Stimulated activated memory B cell treated with anti-CD40 and anti-IgM and Interleukin-4, amounts not matched to agents 10 μg/mL and 1 μg/mL and 100 μg/mL, for 72 hours (primary cell): Measurements from ENCODE around the gene ABAT.
A peak's percentile ranks its signal among the peaks of the same experiment; 100 is the strongest.

Experiments
- ATAC-seq: fragments of 150-1000 bp; cut with Tn5 transposase; 2 replicates; pipeline ENCODE4 v1.10.0; 2021
- H3K27ac Mint-ChIP-seq: one replicate; pipeline ENCODE4 v1.8.0; 2022; ENCODE audit warnings: mild to moderate bottlenecking, mixed read lengths
- H3K27me3 Mint-ChIP-seq: one replicate; pipeline ENCODE4 v1.8.0; 2022; ENCODE audit warnings: mixed read lengths
- H3K36me3 Mint-ChIP-seq: one replicate; pipeline ENCODE4 v1.8.0; 2022; ENCODE audit warnings: mixed read lengths
- H3K4me1 Mint-ChIP-seq: one replicate; pipeline ENCODE4 v1.8.0; 2022; ENCODE audit warnings: mixed read lengths
- H3K4me3 Mint-ChIP-seq: one replicate; pipeline ENCODE4 v1.8.0; 2022; ENCODE audit warnings: mild to moderate bottlenecking, moderate library complexity, mixed read lengths
- H3K9me3 Mint-ChIP-seq: one replicate; pipeline ENCODE4 v1.8.0; 2022; ENCODE audit warnings: mixed read lengths

Gene ABAT

GRCh38 chr16:8667492-8667891 is 6.9 kb upstream of the ABAT start:
- Mint-ChIP-seq H3K36me3 (peaks cover 19% of the 10 kb centered on the region), H3K4me1 (no peaks in the 10 kb centered on the region), H3K27me3 (no peaks in the 10 kb centered on the region), H3K27ac (no peak overlapping the region), H3K4me3 (no peak overlapping the region), H3K9me3 (no peaks in the 10 kb centered on the region)
- no peak for ATAC-seq

GRCh38 chr16:8668113-8668512 is 6.3 kb upstream of the ABAT start:
- H3K27me3 Mint-ChIP-seq = no peaks in the 10 kb centered on the region

DNA sequence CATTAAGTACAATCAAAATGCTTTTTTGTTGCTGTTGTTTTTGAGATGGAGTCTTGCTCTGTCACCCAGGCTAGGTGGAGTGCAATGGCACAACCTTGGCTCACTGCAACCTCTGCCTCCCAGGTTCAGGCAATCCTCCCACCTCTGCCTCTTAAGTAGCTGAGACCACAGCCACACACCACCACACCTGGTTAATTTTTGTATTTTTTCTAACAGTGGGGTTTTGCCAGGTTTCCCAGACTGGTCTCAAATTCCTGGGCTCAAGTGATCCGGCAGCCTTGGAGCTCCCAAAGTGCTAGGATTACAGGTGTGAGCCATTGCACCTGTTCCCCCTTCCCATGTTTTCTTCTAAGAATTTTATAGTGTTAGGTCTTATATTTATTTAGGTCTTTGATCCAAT is 4.9 kb upstream of the ABAT start:
- Mint-ChIP-seq H3K27me3 (no peaks in the 10 kb centered on the region), H3K9me3 (no peaks in the 10 kb centered on the region), H3K36me3 (peaks cover 19% of the 10 kb centered on the region), H3K4me3 (no peak overlapping the region), H3K4me1 (peaks cover 7% of the 10 kb centered on the region), H3K27ac (no peak overlapping the region)
- ATAC-seq = no peak

More at GRCh38 chr16:8668113-8668512, 6.3 kb upstream of the ABAT start:
- Mint-ChIP-seq H3K27ac (no peak overlapping the region), H3K36me3 (peaks cover 19% of the 10 kb centered on the region), H3K4me1 (no peaks in the 10 kb centered on the region), H3K4me3 (no peak overlapping the region), H3K9me3 (no peaks in the 10 kb centered on the region)
- no peak for ATAC-seq

DNA sequence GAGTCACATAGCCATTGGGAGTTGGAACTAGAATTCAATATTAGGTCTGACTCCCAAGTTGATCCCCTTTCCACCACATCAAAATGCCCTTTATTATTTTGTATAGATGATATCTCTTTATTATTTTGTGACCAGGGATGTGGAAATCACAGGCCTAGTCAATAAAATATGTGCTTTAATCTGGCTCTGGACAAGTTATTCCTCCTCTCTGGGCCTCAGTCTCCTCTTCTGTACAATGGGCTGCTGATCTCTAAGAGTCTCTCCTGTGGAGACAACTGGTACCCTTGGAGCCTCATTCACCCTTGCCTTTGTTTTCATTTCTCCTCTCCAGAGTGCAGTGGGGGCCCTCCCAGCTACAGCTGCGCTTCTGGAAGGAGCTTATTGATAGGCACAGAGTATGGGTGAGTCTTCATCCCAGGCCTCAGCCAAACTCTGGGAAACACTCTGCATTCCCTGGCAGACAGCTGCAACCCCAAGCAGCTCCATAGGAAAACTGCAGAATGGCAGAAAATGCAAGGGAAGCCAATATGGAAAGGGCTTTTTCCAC is 4.3 kb upstream of the ABAT start:
- H3K36me3 Mint-ChIP-seq = peaks cover 19% of the 10 kb centered on the region
- no peaks in the 10 kb centered on the region for H3K9me3 Mint-ChIP-seq
- H3K27ac Mint-ChIP-seq = no peak overlapping the region
- ATAC-seq = no peak
- H3K27me3 Mint-ChIP-seq = no peaks in the 10 kb centered on the region
- H3K4me1 Mint-ChIP-seq = peaks cover 11% of the 10 kb centered on the region
- no peak overlapping the region for H3K4me3 Mint-ChIP-seq

DNA sequence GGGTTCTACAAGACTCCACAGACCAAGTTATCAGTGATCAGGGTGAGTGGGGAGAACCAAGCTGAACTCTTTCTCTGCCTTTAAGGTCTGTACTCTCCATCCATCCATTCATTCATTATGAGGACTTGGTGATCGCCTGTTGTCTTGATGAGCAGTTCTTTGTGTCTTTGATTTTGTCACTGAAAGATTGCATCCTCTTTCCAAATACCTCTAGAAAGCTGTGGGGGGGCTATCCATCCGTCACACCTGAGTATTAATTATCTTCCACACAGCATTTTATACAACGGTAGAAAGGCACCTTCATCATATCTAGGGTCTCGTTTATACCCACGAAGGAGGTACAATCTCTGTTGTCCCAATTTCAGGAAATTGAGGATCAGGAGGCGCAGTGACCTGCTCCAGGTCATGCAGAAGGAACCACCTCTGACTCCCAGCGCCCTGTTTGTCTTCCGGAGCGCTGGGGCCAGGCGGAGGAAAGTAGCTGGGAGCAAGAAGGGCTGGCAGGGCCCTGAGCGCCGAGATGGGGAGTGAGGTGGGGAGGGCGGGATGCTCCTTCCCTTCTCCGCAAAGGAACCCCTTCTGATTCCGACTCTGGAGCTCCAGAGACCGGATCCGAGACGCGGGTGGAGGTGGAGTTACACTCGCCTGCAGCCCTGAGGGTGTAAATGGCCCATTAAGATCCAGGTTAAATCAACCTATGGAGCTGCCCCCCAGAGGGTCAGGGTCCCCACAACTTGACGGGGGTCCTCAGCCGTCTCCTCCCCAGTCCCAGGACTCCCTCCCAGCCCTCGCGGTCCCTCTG is 605 bp upstream of the ABAT start:
- H3K4me3 Mint-ChIP-seq = peak overlapping the region; percentile 95
- no peaks in the 10 kb centered on the region for H3K27me3 Mint-ChIP-seq
- peaks cover 29% of the 10 kb centered on the region for H3K4me1 Mint-ChIP-seq
- no peaks in the 10 kb centered on the region for H3K9me3 Mint-ChIP-seq
- peaks cover 9% of the 10 kb centered on the region for H3K36me3 Mint-ChIP-seq
- H3K27ac Mint-ChIP-seq = peak overlapping the region; percentile 85
- ATAC-seq = no peak

DNA sequence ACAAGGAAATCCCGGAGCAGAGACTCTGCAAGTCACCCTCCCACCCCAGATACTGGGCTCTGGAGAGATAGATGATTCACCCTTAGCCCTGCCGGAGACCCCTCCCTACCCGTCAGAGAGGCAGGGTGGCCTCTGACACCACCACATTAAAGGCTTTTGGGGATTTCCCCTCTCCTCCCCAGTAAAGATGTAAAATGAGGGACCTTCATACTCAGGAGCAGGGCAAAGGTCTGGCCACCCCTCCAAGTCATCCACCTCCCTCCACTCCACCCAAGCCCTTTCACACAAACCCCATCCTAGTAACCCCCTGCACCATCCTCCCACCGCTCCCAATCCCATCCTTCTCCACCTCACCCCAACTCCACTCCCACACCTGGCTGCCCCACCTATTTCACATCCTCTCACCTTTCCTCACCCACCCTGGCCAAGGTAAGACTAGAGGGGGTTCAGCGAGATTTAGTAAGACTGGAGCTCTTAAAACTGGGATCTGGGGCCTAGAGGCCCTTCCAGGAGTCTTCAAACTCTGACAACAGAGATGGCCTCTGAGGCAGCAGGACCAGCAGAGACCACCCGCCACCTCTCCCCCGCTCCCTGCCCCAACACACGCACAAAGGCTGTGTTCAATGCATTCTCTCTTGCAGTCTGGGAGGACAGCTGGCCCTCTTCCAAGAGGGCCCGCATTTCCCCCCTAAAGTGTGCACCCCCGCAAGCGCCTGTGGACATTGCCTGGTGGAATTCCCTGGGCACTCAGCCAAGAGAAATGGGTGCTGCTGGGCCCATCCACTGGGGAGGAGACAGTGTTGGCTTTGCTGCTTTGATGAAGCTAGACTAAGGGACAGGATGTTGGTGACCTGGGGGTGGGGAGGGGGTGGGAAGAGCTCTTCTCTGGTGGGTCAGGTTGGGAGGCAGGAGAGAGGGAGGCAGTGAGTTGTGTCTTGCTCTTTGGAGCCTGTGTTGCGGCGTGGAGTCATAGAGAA is 1.1 kb downstream of the ABAT start:
- Mint-ChIP-seq H3K36me3 (peaks cover 23% of the 10 kb centered on the region), H3K27ac (peak overlapping the region; percentile 85), H3K4me1 (peaks cover 39% of the 10 kb centered on the region), H3K9me3 (peaks cover 6% of the 10 kb centered on the region), H3K27me3 (no peaks in the 10 kb centered on the region), H3K4me3 (peak overlapping the region; percentile 95)
- peak; percentile 1 for ATAC-seq

DNA sequence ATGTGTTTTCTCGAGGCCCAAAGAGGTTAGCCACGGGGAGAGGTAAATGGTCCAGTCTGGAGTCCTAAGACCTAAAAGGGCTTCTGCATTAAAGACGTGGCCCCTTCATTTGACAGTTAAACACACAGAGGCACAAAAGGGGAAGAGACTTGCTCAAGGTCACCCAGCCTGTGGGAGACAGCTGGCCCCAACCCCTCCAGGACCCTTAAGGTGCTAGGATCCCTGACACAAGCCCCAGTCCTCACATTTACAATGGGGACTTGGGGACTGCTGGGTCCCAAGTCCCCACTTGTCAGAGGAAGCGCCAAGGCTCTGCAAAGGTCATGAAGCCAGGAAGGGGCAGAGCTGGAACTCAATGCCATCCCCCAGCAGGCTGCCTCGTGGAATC is 1.7 kb downstream of the ABAT start:
- Mint-ChIP-seq H3K4me3 (peak overlapping the region; percentile 95), H3K36me3 (peaks cover 23% of the 10 kb centered on the region), H3K9me3 (peaks cover 6% of the 10 kb centered on the region), H3K4me1 (peaks cover 41% of the 10 kb centered on the region), H3K27me3 (no peaks in the 10 kb centered on the region), H3K27ac (peak overlapping the region; percentile 85)
- ATAC-seq = no peak

- H3K27ac Mint-ChIP-seq = peak overlapping the region; percentile 85
- H3K4me3 Mint-ChIP-seq = no peak overlapping the region
- ATAC-seq = no peak
Observed at GRCh38 chr16:8676737-8677375, 2.4 kb downstream of the ABAT start.

DNA sequence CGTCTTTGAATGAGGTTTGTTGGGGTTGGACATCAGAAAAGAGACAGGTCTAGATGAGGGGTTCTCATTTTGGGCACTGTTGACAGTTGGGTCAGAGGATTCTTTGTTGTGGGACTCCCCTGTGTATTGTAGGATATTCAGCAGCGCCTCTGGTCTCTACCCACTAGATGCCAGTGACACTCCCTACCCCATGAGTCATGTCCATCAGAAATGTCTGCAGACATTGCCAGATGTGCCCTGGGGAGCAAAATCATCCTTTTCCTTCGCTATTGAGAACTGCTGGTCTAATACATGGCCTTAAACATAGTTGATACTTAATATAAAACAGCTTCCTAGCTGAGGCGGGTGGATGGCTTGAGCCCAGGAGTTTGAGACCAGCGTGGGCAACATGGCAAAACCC is 3.1 kb downstream of the ABAT start:
- no peak for ATAC-seq
- Mint-ChIP-seq H3K36me3 (peaks cover 23% of the 10 kb centered on the region), H3K4me1 (peaks cover 41% of the 10 kb centered on the region), H3K4me3 (no peak overlapping the region), H3K9me3 (peaks cover 6% of the 10 kb centered on the region), H3K27ac (no peak overlapping the region), H3K27me3 (no peaks in the 10 kb centered on the region)

More at GRCh38 chr16:8676737-8677375, 2.4 kb downstream of the ABAT start:
- Mint-ChIP-seq H3K4me1 (peaks cover 41% of the 10 kb centered on the region), H3K27me3 (no peaks in the 10 kb centered on the region), H3K9me3 (peaks cover 6% of the 10 kb centered on the region), H3K36me3 (peaks cover 23% of the 10 kb centered on the region)

DNA sequence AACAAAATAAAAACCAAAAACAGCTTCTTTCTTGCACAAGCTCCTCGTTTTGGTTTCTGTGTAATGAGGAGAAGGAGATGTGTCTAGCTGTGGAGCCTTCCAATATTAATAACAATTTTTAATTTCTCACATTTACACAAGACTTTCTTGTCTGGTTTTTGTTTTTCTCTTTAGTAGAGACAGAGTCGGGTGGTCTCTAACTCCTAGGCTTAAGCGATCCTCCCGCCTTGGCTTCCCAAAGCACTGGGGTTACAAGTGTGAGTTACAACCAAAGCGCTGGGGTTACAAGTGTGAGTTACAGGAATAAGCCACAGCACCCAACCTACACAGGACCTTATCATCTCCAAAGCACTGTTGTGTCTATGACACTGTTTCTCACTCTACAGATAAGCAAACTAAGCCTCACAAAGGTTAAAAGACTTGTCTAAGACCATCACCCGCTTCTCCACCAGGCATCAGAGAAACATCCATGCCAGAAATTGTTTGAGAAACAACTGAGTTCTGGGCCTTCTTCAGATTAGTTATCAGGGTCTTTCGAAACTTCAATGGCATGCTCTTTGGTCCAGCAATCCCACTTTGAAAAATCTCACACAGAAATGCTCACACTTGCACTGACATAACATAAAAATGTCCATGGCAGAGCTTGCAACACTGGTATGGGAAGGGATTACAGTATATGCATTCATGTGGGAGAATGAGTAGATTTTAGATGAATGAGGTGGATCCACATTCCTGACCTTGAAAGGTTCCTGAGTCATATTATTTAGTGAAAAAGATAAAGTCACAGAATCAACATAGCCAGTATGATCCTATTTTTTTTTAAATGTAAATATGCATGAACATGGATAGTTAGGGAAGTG is 3.9 kb downstream of the ABAT start:
- H3K4me1 Mint-ChIP-seq = peaks cover 41% of the 10 kb centered on the region
- no peak overlapping the region for H3K4me3 Mint-ChIP-seq
- H3K27me3 Mint-ChIP-seq = no peaks in the 10 kb centered on the region
- H3K9me3 Mint-ChIP-seq = peaks cover 6% of the 10 kb centered on the region
- no peak for ATAC-seq
- no peak overlapping the region for H3K27ac Mint-ChIP-seq
- peaks cover 25% of the 10 kb centered on the region for H3K36me3 Mint-ChIP-seq

- H3K4me3 Mint-ChIP-seq = no peak overlapping the region
- peaks cover 33% of the 10 kb centered on the region for H3K36me3 Mint-ChIP-seq
- H3K9me3 Mint-ChIP-seq = peaks cover 6% of the 10 kb centered on the region
- H3K4me1 Mint-ChIP-seq = peaks cover 34% of the 10 kb centered on the region
- no peak overlapping the region for H3K27ac Mint-ChIP-seq
- H3K27me3 Mint-ChIP-seq = no peaks in the 10 kb centered on the region
- ATAC-seq = no peak
Observed at GRCh38 chr16:8679151-8679550, 4.7 kb downstream of the ABAT start.

DNA sequence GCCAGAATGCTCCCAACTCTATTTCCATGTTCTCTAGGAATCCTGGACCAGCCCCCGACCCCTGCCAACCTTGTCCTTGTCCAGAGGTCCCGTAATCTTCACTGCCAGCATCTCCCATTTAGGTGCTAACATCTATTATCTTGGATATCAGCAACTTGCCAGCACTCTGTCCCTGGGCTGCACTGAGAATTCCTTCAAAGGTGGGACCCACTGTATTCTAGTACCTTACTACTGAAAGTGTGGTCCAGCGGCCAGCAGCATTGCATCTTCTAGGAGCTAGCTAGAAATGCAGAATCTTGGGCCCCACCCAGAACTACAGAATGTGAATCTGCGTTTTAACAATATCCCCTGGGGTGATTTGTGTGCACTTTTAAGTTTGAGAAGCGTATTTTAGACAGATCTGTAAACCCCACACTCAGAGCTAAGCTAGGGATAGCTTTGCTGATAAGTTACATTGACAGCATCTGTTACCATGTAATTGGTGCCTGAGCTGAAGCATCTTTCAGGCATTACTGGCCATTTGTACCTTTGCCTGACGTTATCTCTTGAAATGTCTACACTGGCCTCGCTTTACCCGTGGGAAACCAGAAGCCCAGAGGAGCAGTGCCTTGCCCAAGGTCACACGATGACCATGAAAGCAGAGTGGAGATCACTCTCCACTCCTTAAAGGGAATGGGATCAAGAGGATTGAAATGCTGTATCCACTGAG is 8.3 kb downstream of the ABAT start:
- peaks cover 45% of the 10 kb centered on the region for H3K36me3 Mint-ChIP-seq
- H3K27me3 Mint-ChIP-seq = no peaks in the 10 kb centered on the region
- no peak for ATAC-seq
- H3K4me3 Mint-ChIP-seq = no peak overlapping the region
- H3K27ac Mint-ChIP-seq = no peak overlapping the region
- H3K4me1 Mint-ChIP-seq = peaks cover 23% of the 10 kb centered on the region
- peaks cover 6% of the 10 kb centered on the region for H3K9me3 Mint-ChIP-seq

DNA sequence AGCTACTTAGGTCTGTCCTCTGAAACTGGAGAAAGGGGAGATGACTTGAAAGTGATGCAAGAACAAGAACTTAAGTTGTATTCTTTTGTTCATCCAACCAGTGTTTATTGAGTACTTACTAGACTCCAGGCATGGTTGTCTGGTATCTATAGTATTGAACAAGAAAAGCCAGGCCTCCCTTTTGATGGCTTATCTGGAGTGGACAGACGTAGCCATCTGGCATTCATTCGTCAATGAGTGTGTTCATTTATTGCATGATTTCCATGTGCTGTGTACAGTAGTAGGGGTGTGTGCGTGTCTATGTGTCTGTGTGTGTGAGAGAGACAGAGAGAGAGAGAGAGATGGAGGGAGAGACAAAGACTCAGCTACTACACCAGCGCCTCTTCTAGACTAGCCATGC is 9.2 kb downstream of the ABAT start:
- no peak overlapping the region for H3K4me3 Mint-ChIP-seq
- no peak for ATAC-seq
- H3K27me3 Mint-ChIP-seq = no peaks in the 10 kb centered on the region

GRCh38 chr16:8685617-8686016 is 11.2 kb downstream of the ABAT start:
- ATAC-seq = no peak
- Mint-ChIP-seq H3K4me1 (peaks cover 11% of the 10 kb centered on the region), H3K27ac (peak overlapping the region; percentile 18), H3K9me3 (peaks cover 8% of the 10 kb centered on the region), H3K36me3 (peaks cover 49% of the 10 kb centered on the region), H3K4me3 (no peak overlapping the region), H3K27me3 (no peaks in the 10 kb centered on the region)

More for the DNA sequence above, 9.2 kb downstream of the ABAT start:
- no peak overlapping the region for H3K27ac Mint-ChIP-seq
- H3K9me3 Mint-ChIP-seq = peaks cover 6% of the 10 kb centered on the region
- H3K36me3 Mint-ChIP-seq = peaks cover 44% of the 10 kb centered on the region
- H3K4me1 Mint-ChIP-seq = peaks cover 23% of the 10 kb centered on the region
